ENCODE measurements around the gene KRTAP10-10.

DNA sequence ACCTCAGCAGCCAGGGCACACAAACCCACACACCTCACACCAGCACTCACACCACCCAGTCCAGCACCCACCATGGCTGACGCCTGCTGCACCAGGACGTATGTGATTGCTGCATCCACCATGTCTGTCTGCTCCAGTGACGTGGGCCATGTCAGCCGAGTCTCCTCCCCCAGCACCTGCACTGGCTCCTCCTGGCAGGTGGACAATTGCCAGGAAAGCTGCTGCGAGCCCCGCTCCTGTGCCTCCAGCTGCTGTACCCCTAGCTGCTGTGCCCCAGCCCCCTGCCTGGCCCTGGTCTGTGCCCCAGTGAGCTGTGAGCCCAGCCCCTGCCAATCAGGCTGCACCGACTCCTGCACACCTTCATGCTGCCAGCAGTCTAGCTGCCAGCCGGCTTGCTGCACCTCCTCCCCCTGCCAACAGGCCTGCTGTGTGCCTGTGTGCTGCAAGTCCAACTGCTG is 25.1 kb upstream of the KRTAP10-10 start, which contains the start of gene KRTAP10-8:
- TF ChIP-seq, protein P1, sequence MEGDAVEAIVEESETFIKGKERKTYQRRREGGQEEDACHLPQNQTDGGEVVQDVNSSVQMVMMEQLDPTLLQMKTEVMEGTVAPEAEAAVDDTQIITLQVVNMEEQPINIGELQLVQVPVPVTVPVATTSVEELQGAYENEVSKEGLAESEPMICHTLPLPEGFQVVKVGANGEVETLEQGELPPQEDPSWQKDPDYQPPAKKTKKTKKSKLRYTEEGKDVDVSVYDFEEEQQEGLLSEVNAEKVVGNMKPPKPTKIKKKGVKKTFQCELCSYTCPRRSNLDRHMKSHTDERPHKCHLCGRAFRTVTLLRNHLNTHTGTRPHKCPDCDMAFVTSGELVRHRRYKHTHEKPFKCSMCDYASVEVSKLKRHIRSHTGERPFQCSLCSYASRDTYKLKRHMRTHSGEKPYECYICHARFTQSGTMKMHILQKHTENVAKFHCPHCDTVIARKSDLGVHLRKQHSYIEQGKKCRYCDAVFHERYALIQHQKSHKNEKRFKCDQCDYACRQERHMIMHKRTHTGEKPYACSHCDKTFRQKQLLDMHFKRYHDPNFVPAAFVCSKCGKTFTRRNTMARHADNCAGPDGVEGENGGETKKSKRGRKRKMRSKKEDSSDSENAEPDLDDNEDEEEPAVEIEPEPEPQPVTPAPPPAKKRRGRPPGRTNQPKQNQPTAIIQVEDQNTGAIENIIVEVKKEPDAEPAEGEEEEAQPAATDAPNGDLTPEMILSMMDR (IDR thresholded peaks at IDR 0.05) = no peak
- no peak for TF ChIP-seq POLR2A (IDR thresholded peaks at IDR 0.05)

Measured in gastroesophageal sphincter (tissue), 3 donors.